HG03280 (cell line): ENCODE data around the gene ABCD2.
"Not testable (repeated sequence)": the region's sequence is repeated elsewhere in the genome, so short reads cannot be mapped to it uniquely, and the experiment has no call there.

Experiments used
- ATAC-seq: cut with Tn5 transposase; IDR thresholded peaks from one replicate; pipeline ENCODE4 v1.9.1; 2021; ENCODE audit warnings: mild to moderate bottlenecking, moderate library complexity; ENCODE audit not compliant: unreplicated experiment

Gene ABCD2

DNA sequence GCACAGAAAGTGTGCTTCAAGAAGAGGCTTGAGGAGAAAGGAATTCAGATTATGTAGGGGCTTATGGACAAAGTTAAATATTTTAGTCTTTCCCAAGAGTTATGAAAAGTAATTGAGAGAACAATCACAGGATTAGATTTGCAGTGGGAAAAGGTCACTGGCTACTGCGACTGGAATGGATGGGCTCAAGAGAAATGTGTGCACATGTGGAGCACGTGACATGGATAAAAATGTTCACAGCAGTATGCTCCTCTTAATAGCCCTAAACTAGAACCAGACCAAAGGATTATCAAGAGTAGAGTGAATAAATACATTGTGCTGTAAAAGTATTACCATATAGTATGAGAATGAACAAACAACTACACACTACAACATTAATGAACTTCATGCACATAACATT, 78.1 kb downstream of the ABCD2 start:
- no peak for ATAC-seq

DNA sequence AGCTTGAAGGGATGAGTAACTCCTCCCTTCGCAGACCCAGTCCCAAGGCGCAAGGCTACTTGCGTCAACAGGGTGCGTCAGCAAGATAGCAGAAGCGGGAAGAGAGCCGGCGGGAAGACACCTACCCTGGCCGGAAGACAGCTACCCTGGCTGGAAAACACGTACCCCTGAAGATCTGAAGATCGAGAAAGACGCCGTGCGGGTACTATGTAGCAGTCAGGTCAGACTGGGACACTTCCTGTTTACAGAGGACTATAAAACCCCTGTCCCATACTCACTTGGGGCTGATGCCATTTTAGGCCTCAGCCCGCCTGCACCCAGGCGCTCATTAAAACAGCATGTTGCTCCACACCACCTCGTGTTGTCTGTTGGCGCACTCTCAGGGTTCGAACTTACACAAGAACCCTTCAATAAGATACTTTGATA, 80.9 kb downstream of the ABCD2 start:
- ATAC-seq = no peak

DNA sequence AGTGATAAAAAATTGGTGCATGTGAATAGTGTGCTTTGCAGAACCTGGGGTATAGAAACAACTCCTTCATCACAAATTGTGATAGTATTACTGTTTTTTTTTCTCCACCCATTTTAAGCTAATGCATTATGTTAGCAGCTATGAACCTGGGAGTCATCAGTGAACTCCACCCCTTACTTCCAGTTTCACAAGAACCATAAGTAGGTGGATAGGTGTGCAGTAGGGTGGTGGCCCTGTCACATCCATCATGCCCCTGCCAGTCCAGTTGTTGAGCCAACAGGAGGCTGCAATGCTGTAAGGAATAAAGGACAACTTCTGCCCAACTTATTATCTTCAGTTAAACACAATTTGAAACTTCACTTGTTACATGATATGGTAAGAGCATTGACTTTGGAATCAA, 85.7 kb downstream of the ABCD2 start:
- ATAC-seq = no peak

DNA sequence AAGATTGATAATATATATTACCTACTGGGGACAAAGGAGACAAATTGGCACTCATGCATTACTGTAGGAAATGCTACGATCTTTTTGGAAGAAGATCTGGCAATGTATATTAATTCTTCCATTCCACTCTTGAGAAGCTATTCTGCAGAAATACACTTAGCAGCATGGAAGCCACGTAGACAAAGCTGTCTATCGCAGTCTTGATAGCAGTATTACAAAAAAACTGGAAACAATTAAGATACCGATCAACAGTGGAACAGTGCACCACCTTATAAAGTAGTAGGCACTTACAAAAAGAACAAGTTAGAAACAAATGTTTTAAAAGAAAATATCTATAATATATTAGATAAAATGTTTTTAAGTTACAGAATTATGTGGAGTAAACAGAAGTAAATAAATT, 87.2 kb downstream of the ABCD2 start:
- no peak for ATAC-seq

DNA sequence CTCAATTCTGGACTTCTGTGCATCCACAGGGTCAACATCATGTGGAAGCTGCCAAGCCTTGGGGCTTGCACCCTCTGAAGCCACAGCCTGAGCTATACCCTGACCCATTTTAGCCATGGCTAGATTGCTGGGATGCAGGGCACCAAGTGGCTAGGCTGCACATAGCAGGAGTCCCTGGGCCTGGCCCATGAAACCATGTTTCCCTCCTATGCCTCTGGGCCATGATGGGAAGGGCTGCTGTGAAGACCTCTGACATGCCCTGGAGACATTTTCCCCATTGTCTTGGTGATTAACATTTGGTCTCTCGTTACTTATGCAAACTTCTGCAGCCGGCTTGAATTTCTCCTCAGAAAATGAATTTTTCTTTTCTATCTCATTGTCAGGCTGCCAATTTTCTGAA, 92.6 kb downstream of the ABCD2 start:
- no peak for ATAC-seq

DNA sequence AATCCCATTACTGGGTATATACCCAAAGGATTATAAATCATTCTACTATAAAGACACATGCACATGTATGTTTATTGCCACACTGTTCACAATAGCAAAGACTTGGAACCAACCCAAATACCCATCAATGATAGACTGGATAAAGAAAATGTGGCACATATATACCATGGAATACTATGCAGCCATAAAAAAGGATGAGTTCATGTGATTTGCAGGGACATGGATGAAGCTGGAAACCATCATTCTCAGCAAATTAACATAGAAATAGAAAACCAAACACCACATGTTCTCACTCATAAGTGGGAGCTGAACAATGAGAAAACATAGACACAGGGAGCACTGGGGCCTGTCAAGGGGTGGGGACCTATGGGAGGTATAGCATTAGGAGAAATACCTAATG, 97.4 kb downstream of the ABCD2 start:
- not testable (repeated sequence) for ATAC-seq

DNA sequence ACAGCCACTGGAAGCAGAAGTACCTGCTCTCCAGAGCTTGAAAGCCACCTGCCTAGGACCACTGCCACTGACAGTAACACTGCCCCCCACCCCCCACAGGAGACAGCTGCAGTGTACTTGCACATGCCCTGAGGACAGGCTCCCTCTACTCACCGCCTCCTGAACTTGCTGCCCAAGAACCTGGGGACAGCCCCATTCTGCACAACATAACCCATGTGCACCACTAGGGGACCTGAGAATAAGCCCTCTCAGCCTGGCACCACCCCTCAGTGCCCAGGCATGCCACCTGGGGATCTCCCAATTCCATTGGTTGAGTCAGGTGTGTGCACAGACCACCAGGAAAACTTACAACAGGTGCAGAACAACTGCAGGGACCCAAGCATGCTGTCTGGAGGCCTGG, 109.6 kb downstream of the ABCD2 start:
- no peak for ATAC-seq

DNA sequence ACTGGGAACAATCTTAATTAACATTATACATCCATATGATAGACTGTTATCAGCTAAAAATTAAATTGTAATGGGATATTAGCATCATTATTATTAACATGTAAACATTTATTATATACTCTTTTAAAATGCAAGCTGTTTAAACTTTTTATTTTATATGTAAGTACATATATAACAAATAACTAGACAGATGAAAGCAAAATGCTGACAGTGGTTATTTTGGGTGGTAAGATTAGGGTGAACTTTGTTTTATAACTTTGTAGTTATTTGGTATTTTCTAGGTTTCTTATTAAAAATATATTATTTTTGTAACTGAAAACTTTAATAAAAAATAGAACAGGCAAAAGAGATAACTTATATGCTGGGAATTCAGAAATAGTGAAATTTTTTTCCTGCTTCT, 114.0 kb downstream of the ABCD2 start:
- ATAC-seq = no peak

DNA sequence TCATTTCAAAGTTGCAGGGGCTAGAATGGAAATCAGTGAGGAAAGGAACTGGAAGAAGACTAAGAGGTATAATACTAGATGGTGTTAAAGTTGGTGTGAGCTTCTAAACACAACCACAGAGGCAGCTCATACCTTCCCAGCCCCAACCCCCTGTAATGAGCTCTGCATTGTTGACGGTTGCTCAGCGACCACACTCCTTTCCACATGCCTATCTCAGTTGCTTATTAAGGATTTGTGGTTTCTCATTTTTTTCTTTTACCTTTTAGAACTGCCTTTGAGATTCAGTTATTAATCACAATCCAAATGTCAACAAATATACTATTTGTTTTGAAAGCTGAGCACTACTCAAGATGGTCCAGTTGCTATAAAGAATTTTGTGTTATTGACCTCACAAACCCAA, 114.6 kb downstream of the ABCD2 start:
- no peak for ATAC-seq

DNA sequence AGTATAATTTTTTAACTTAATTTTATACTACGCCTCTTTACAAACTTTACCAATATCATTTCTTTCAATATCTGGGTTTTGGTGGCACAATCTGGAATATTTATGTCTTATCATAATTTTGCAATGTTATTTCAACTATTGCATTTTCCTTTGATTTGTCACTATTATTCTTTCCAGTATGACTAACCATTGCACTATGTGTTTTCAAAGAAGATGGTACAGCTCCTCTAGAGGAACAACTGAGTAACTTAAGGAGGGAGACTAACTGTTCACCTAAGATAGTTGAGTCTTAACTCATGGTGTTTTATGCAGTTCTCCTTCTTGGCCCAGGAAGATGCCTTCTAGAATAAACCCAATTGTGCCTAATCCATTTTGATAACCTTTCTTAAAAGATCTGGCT, 116.2 kb downstream of the ABCD2 start:
- no peak for ATAC-seq

DNA sequence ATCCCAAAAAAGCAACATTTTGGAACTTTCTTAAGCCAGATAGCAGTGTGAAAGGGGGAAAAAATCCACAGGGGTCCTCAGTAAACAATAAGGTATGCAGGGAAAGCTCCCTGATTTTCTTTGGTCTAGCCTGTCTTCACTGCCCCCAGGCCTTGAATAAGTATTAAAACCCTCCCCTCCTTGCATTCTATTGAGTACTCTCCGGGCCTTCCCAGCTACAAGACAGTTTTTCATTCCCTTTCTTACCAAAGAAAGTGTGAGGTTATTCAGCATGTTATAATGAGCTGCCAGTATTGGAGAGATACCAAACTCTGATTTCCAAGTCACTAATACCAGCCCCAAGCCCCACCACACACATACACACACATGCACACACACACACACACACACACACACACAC, 116.9 kb downstream of the ABCD2 start:
- no peak for ATAC-seq
